ENCODE data around the gene ADAMTS9.

ADAMTS9 gene

DNA sequence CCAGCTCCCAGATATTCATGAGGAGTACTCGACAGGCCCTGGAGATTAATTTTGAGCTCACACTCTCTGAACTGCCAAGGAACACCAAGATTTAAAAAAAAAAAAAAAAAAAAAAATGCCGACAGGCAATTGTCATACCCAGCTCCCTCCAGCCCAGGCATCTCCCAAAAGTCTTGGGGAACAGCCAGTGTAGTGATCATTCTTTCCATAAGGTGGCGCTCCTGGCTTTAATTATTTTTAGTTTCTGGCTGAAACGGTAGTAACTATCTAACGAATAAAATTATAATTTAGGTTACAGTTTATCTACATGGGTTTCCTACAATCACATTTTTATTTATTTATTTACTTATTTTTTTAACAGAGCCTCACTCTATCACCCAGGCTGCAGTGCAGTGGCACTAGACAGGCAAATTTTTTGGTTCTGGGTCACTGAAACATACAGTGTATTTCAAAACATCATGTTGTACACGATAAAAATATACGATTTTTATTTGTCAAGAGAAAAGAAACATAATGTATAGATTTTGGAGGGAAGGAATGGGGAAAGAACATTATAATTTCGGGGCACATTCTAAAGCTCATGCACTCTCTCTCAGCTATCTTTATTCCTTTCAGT lies 157.3 kb downstream of the ADAMTS9 start:
- no peak for DNase-seq

DNA sequence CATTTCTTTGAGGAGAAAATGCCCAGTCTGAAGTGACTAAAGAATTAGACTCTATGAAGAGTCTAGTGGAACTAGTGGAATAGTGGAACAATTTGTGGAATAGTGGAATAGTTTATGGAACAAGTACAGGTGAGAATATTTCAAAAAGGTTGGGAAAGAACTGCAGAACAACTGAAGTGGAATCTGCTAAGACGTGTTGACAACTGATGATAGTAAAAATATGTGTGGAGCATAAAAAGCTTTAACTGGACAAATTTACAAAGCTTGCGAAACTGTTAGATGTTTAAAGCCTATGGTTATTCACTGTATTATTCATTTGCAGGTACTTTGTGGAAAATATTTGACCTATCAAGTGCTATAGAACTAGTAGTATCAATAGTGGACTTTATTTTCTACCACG lies 164.5 kb downstream of the ADAMTS9 start:
- no peak for DNase-seq

DNA sequence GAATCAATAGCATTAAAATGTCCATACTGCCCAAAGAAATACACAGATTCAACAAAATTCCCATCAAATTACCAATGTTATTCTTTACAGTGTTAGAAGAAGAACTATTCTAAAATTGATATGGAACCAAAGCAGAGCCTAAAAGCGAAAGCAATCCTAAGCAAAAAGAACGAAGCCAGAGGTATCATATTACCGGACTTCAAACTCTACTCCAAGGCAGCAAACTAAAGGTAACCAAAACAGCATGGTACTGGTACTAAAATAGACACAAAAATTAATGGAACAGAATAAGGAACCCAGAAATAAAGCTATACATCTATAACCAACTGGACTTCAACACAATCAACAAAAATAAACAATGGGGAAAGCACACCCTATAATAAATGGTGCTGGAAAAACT lies 167.5 kb downstream of the ADAMTS9 start:
- DNase-seq, result no peak

DNA sequence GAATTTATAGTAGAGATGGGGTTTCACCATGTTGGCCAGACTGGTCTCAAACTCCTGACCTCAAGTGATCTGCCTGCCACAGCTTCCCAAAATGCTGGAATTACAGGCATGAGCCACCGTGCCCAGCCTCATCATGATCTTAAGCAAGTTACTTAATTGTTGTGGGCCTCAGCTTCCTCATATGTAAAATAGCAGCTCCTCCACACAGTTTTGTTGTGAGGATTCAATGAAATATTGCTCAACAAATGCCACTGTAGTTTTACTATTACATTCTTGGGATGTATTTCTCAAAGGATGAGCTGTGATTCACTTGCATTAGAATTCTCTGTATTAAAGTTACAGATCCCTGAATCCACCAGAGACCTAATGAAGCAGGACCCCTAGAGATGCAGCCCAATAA lies 168.8 kb downstream of the ADAMTS9 start:
- no peak for DNase-seq

DNA sequence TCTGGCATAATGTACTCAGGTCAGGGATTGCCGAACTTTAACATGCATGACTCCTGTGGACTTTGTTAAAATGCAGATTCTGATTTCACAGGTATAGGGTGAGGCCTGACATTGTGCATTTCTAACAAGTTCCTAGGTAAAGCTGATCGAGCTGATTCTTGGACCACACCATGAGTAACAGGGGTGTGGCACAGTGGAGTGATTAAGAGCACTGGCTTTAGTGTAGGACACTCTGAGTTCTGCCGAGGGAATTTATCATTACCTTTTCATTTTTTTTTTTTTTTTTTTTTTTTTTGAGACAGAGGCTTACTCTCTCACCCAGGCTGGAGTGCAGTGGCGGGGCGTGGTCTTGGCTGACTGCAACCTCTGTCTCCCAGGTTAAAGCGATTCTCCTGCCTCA lies 169.3 kb downstream of the ADAMTS9 start:
- no peak for DNase-seq

DNA sequence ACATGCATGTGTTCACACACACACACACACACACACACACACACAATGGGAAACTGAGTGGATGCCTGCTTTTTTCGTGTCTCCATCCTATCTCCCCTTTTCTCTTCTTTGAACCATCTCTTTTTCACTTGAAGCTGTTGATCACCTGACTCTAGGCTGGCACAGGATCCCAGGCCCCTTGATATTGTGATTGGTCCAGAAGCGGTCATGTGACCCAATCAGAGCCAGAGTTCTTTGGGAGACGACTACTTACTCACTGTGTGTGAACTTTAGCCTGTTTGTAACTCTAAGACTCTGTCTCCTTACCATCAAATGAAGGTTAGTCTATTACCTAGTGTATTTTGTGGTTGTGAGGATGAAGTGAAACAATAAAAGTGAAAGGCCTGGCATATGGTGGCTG lies 172.9 kb downstream of the ADAMTS9 start:
- DNase-seq, result no peak

DNA sequence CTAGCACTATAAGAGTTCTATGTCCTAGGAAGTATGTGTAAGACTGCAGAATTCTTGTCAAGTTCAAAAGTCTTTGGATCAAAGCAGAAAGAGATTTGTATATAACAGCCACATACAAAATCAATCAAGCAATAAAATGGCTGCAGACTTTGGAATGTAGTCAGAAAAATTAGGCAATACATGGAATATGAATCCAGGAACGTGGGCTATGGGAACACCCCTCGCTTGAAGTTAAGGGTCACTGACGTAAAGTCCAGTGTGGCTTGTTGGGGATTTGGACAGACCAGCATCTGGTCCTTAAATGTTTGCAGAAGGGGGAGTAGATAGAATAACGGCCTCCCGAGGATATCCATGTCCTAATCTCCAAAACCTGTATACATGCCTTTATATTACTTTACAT lies 178.6 kb downstream of the ADAMTS9 start:
- DNase-seq, result no peak

DNA sequence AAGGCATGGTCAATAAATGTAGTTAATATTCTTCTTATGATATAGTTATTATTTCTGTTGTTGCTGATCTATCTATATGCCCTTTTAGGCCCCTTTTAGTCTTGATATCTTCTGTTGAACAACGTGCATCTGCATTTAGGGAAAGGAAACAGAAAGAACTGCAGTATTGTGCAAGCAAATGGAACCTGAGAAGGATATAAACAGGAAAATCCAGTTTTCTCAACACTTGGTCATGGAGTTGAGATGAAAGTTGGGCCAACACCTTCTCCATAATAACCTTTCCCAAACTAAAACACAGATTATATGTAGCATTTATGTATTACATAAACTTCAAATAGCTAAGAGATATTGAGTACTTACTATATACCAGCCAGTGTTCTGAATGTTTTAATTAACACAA lies 179.7 kb downstream of the ADAMTS9 start:
- DNase-seq, result no peak

DNA sequence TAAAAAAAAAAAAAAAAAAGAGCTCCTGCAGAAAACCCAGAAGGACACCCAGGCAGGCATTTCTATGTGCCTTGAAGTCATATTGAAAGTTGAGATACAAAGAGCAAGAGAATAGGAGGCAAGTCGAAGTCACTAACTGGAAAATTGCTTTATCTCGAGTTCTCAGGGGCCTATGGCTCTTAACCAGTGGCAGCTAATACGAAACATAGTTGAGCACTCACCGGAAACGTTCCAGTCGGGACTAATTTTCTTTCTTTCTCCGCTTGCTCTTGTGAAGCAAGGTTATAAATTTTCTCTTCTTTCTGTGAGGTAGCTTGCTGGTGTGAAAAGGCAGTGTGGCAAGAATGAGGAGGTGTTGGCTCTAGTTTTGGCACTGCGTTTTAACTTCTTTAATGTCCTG lies 181.5 kb downstream of the ADAMTS9 start:
- no peak for DNase-seq

DNA sequence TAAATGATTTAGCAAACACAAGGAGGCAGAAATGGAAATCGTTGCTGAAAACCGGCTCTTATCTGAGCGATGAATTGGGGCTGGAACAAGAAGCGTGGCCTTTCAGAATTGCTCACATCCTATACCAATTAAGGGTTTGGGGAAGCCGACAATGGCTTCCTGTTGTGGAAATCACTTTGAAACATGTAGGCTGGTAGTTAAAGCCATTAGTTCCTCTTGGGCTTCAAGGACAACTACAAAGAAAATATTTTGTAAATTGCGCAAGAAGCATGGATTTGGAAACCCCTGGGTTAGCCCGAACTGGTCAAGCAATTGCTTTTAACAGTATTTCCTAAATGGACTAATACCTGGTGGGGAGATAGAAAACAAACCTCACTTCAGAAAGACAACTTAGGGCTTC lies 182.4 kb downstream of the ADAMTS9 start:
- no peak for DNase-seq

DNA sequence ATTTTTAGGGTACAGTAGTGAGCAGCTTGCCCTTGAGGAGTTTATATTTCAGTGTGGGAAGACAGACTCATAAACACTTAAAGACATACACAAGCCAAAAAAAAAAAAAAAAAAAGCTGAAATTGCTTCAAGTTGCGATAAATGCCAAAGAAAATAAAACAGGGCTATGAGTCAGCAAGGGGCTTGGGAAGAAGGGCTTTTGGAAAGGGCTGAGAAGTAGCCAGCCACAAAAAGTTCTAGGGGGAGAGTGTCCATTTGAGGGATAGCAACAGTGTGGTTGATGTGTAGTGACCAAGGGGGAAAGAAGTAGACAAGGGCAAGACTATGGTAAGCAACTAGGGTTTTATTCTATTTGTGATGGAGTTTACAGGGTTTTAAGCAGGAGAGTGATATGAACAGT lies 185.5 kb downstream of the ADAMTS9 start:
- DNase-seq, result no peak

DNA sequence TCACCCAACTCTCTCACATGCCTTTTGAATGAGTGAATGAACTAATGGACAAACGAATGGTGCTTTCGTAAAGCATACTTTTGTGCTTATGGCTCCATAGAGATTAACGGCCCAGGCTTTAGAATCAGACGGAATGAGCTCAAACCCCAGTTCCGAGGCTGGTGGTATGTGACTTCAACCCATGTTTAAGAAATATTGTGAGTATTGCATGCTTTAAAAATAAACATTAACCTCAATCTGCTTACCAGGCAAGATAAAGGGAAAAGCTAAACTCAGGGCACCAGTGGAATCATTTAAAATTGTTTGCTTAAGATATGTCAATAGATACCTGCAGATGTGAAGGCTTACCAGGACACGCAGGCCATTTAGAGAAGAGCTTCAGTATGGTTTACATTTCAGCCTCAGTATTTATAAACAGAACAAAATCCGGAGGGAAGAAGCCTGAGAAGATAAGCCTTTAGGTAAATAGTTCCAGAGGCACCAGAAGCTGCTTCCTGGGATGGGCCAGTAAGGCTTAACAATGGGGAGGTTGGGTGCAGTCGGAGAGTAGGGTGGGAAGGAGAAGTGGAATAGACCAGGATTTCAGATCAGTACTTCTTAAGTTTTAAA lies 186.4 kb downstream of the ADAMTS9 start:
- DNase-seq, result no peak

DNA sequence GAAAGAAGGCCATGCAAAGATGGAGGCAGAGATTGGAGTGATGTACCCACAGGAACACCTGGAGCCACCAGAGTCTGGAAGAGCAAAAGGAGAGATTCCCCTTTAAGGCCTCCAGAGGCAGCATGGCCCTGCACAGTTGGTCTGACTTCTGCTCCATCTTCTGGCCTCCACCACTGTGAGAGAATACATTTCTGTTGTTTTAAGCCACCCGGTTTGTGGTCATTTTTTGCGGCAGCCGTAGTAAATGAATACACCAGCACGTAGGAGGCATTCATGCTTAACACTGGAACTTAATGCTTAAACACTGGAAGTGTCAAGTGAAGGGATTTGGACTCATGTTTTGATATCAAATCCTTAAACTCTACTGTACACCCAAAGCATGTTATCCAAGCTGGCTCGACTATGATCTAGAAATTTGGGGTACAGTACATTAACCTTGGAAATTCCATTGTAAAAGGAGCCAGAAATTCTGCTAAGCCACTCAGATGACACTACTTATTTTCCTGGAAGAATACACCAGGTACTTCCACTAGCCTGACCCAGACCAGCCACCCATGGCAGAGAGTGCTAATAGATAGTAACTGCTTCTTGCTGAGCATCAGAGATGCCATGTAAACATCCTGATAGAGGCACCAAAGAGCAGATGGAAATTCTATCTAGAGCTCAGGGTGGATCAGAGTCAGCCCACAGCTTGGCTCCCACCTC lies 190.9 kb downstream of the ADAMTS9 start:
- no peak for DNase-seq

DNA sequence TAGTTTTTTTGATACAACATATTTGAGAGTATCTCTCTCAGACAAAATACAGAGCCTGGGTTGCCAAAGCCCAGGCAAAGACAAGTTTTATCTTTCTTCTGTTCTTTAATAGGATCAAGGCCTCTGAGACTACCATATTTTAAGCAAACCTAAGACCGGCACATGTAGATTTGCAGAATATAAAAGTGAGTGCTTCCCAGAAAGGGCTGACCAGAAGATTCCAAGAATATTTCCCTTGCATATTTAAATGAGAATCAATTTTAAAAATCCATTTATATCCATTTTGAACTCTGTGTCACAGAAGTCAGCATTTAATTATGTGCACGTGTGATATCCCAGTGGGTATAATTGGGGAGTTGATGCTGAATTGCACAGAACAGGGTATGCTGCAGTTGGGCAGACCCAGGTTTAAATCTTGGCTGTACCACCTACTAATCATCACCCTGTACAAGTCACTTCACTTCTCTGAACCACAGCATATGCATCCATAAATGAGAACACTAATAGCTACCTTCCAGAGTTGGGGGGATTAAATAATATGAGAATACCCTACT lies 191.9 kb downstream of the ADAMTS9 start:
- DNase-seq, result no peak

DNA sequence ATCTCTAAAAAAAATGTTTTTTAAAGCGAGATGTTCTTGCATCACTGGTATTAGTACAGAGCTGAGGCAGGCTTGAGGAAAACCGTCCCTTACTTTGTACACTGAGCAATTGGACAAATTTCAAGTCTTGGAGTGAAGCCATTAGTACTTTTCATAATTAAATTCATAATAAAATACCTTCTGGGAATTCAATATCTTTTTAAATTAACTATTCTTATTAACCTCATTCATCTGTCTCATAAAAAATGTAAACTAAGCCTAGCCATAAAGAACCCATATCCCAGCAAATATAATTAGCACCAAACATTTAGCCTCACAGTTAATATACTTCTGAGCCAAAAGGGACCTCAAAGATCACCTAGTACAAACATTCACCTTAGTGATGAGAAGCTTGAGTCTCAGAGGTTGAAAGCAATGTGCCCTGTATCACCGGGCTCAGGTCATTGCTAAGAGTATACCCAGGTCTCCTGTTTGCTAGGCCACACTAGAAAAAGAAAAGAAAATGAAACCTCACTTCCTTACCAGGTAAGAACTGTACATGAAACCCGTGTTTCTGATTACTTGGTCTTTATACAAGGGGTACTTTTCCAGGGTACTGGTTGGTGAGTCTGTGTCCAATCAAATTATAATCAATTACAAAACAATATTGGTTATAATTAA lies 192.5 kb downstream of the ADAMTS9 start:
- no peak for DNase-seq

DNA sequence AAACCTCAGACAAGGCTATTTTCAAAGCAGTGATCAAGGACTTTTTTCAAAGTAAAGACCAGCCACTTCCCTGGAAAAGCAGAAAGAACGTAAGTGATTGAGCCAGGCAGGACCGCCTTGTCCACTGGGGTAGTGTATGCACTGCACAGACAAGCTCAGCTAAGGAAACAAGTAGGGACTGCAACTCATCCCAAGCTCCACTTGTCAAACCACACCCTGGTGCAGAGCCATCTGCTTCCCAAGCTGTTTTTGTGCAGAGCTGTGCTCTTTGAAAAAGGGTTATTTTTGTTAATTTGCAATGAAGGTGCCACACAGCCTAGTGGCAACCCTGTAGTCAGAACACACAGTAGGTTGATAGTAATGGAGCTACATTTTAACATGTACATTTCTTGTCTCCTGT lies 193.3 kb downstream of the ADAMTS9 start:
- DNase-seq, result no peak

DNA sequence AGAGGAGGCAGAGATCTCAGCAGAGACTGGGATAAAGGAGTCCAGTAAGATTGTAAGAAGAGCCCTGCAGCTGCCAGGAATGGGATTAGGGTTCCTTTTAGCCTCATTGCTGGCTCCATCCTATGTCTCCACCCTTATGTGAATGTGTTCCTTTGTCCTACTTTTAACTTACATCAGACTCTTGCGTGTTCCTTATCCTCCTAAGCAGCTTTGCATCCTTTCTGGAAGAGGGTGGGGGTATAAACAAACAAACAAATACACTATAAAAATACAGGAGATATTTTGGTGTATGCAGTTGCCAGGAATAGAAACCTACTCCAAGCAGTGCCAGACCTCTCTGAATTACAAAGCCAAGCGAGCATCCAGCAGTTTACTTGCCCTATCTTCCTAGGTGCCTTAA lies 194.7 kb downstream of the ADAMTS9 start:
- DNase-seq, result no peak

DNA sequence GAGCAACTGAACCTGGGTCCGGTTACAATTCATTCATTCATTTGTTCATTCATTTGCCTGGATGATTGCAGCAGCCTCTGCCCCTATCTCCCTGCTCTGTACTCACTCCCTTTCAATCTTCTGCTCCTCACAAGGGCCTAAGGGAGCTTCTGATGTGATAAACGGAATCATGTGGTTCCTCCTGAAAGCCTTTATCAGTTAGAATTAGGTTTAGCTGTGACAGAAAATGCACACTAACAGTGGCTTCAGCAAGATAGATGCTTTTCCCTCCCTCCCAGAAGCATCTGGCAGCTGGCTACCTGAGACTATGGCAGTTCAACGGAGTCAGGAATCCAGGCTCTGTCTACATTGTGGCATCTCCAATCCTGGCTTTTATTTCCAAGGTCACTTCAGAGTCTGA lies 196.0 kb downstream of the ADAMTS9 start:
- DNase-seq, result no peak

DNA sequence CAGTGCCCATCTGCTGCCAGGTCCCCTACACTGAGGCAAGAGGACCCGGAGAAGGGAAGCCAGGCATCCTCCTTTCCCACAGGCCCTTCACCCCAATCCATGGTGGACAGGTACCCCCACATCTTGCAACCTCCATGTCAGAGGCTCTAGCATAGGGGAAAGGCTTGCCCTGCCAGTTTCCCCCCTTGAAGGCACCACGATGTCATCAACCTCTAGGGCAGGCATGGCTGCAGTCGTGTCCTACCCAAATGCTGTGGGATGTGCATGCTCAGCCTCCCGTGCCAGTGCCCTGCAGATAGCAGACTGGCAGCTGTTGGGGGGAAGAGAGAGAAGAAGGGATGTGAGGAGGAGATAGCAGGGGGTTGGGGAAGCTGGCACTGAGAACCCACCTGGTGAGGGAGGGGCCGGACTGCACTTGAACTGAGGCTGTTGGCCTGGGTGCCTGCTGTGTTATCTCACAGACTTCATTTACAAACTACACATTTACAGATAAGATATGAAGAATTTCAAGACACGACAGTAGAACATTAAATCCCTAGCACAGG lies 197.5 kb downstream of the ADAMTS9 start:
- no peak for DNase-seq

DNA sequence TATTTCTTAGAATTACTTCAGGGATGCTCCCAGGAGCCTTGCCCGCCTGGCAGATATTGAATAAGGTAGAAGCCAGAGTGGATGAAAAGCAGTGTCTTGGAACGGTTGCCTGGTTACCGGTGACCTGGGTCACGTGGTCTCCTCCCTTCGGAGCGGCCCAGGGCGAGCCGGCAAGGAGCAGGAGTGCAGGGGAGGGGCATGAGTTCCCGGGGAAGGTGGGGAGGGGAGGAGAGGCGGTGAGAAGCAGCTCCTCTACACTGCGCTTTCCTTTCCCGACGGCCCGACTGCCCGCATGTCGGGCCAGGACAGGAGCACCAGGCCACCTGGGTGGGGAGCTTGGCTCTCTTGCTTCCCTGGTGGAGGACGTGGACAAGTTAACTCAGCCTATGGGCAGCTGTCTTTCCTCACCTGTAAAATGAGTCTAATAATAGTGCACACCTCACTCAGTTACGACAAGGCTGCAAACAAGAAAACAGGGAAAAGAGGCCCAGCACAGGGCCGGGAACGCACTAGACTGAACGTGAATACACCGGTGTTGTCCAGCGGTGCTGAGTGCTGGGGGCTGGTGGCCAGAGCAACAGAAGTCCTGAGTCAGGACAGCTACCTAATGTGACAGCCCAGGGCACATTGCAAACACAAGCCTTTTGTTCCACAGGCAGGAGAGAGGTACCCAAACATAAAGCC lies 198.3 kb downstream of the ADAMTS9 start:
- DNase-seq, result no peak

DNA sequence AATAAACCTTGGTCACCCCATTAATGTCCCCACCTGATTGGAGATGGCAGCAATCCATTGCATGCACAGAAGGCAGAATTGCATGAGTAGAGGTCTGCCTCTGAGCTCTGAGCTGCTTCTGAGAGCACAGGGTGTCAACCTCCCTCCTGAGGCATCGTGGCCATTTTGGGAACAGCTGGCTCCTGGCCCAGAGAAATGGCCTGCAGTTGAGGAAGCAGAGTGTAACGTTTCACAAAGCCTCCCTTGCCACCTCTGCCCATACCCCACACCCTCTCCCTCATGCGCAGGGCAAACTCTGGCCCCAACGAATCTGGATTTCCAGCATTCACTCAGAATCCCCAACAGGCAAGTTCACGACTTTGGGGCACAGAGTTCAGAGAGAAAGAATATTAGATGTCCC lies 198.9 kb downstream of the ADAMTS9 start:
- DNase-seq, result no peak

DNA sequence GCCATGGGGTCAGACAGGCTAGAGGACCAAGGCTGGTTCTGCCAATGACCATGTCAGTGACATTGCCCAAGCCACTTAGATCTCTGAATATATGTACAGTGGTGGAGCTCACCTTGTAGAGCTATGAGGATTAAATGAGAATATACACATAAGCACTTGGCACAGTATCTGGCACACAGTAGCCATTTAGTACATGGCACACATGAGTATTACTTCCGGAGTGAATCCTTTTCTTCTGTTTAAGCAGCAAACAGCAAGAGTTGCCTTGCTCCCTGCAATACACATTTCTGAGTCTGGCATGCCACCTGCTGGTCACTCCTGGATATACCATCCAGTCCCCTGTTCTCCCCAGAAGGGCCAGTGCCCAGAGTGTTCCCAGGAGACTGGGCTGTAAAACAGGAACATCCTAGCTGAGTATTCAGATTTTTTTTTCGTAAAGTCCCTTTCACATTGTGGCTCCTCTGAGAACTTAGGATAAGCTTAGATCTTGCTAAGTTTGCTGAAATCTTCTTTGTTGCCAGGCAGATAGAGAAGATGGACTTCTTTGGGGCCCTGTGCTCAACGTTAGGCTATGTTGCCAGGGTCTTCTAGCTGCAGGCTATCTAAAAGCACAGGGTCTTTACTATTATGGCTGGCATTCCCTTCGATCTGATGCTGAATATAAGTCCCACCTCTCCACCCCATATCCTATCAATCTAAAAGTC lies 203.4 kb downstream of the ADAMTS9 start:
- DNase-seq, result peak; percentile 41

Measured in CD4-positive, alpha-beta T cell treated with Interferon gamma for 1 hour (primary cell).